ENCODE measurements around the gene RNF186.
"Not testable (repeated sequence)": the region's sequence is repeated elsewhere in the genome, so short reads cannot be mapped to it uniquely, and the experiment has no call there.

- TF ChIP-seq, protein P1, sequence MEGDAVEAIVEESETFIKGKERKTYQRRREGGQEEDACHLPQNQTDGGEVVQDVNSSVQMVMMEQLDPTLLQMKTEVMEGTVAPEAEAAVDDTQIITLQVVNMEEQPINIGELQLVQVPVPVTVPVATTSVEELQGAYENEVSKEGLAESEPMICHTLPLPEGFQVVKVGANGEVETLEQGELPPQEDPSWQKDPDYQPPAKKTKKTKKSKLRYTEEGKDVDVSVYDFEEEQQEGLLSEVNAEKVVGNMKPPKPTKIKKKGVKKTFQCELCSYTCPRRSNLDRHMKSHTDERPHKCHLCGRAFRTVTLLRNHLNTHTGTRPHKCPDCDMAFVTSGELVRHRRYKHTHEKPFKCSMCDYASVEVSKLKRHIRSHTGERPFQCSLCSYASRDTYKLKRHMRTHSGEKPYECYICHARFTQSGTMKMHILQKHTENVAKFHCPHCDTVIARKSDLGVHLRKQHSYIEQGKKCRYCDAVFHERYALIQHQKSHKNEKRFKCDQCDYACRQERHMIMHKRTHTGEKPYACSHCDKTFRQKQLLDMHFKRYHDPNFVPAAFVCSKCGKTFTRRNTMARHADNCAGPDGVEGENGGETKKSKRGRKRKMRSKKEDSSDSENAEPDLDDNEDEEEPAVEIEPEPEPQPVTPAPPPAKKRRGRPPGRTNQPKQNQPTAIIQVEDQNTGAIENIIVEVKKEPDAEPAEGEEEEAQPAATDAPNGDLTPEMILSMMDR (IDR thresholded peaks at IDR 0.05; ENCODE audit: insufficient read depth, low read length), result not testable (repeated sequence)
- TF ChIP-seq, protein P2, sequence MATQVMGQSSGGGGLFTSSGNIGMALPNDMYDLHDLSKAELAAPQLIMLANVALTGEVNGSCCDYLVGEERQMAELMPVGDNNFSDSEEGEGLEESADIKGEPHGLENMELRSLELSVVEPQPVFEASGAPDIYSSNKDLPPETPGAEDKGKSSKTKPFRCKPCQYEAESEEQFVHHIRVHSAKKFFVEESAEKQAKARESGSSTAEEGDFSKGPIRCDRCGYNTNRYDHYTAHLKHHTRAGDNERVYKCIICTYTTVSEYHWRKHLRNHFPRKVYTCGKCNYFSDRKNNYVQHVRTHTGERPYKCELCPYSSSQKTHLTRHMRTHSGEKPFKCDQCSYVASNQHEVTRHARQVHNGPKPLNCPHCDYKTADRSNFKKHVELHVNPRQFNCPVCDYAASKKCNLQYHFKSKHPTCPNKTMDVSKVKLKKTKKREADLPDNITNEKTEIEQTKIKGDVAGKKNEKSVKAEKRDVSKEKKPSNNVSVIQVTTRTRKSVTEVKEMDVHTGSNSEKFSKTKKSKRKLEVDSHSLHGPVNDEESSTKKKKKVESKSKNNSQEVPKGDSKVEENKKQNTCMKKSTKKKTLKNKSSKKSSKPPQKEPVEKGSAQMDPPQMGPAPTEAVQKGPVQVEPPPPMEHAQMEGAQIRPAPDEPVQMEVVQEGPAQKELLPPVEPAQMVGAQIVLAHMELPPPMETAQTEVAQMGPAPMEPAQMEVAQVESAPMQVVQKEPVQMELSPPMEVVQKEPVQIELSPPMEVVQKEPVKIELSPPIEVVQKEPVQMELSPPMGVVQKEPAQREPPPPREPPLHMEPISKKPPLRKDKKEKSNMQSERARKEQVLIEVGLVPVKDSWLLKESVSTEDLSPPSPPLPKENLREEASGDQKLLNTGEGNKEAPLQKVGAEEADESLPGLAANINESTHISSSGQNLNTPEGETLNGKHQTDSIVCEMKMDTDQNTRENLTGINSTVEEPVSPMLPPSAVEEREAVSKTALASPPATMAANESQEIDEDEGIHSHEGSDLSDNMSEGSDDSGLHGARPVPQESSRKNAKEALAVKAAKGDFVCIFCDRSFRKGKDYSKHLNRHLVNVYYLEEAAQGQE (IDR thresholded peaks at IDR 0.05; ENCODE audit: insufficient replicate concordance, low read depth), result not testable (repeated sequence)
- not testable (repeated sequence) for TF ChIP-seq POLR2AphosphoS5 (IDR thresholded peaks at IDR 0.05; ENCODE audit: low read depth); GABPA (IDR thresholded peaks at IDR 0.05; ENCODE audit: low read depth); SPI1 (IDR thresholded peaks at IDR 0.05; ENCODE audit: borderline replicate concordance, low read depth)
These were observed 32.3 kb upstream of the RNF186 start for GRCh38 chr1:19847334-19847733.

Measured in HL-60 (cell line).